Left cardiac atrium (tissue), 4 donors: ENCODE results near the gene PANX2. TPM values are rescaled to one million over a fixed set of nuclear protein-coding genes. Genes with fewer than 3 reads are reported as not detected.
"Not testable (repeated sequence)": the region's sequence is repeated elsewhere in the genome, so short reads cannot be mapped to it uniquely, and the experiment has no call there.

Source experiments
- ATAC-seq, 2 donors: fragments of 200-7000 bp; cut with Tn5 transposase; one replicate each; pipeline ENCODE4 v1.9.1; 2020; ENCODE audit warnings: mild to moderate bottlenecking in 2 of 2, moderate library complexity in 2 of 2
- DNase-seq: peaks from one replicate; pipeline ENCODE4 v3.0.0-alpha.2; 2020
- intact Hi-C, 2 donors: fragments of 100-400 bp; cut with DNase I; formaldehyde crosslinking; loops; one replicate each; pipeline versions ENCODE4 v1.14.1 to v1.15.1; 2022 to 2023
- total RNA-seq, 2 donors: library from RNA; stranded (reverse); fragmentation: NEBNext Ultra II Directional; extraction: Animal tissue kit (Norgen Biotek cat#: 25700); gene quantifications; one replicate each; pipeline ENCODE4 v1.2.1, GENCODE V29; 2021
- donor health status: DM: no; HTN: yes; CAD: no.
- donor health status: DM: no; HTN: yes; CAD: no; lungs with severe emphysema.
- donor health status: DM: yes; HTN: yes; CAD: no.
- donor health status: Dilated cardiomyopathy.

PANX2 gene
- total RNA-seq, 2 donors from 2014 or later: 0.89 to 1.1 TPM

- intact Hi-C loops: loop anchor here in 1 of 2 donors (5.0 kb wide), 2 partner anchors 66 to 219 kb away; no protein-coding TSS in a partner anchor
- ATAC-seq (no peak), DNase-seq (no peak)
Observed at GRCh38 chr22:50145721-50146438, 24.7 kb upstream of the PANX2 start.

GRCh38 chr22:50146439-50147238 lies 23.9 kb upstream of the PANX2 start:
- intact Hi-C loops: loop anchor here in 1 of 2 donors (5.0 kb wide), 2 partner anchors 66 to 219 kb away; no protein-coding TSS in a partner anchor
- DNase-seq: peak; percentile 60
- ATAC-seq: peak; percentile 75

- DNase-seq, ATAC-seq: not testable (repeated sequence)
- intact Hi-C loops: loop anchor here (2.0 to 5.0 kb wide), 3 partner anchors 63 to 220 kb away; no protein-coding TSS in a partner anchor
Observed at GRCh38 chr22:50147258-50148165, 23.0 kb upstream of the PANX2 start.

GRCh38 chr22:50148166-50148500 lies 22.4 kb upstream of the PANX2 start:
- DNase-seq (no peak), ATAC-seq (no peak)
- intact Hi-C loops: loop anchor here (2.0 to 5.0 kb wide), 3 partner anchors 63 to 221 kb away; no protein-coding TSS in a partner anchor

GRCh38 chr22:50148991-50149721 lies 21.4 kb upstream of the PANX2 start:
- intact Hi-C loops: loop anchor here (2.0 to 5.0 kb wide), 3 partner anchors 62 to 222 kb away; no protein-coding TSS in a partner anchor
- DNase-seq: peak; percentile 42
- ATAC-seq: peak; percentile 60 to 68

- no peak for DNase-seq
- intact Hi-C loops: no loop called here
Observed at GRCh38 chr22:50150161-50151129, 20.1 kb upstream of the PANX2 start.

GRCh38 chr22:50151571-50152537 lies 18.7 kb upstream of the PANX2 start:
- intact Hi-C loops: no loop called here
- DNase-seq (no peak), ATAC-seq (peak in 1 of 2 donors; percentile 56)

More at GRCh38 chr22:50150161-50151129, 20.1 kb upstream of the PANX2 start:
- ATAC-seq: no peak

- intact Hi-C loops: no loop called here
- ATAC-seq (no peak), DNase-seq (no peak)
Observed at GRCh38 chr22:50153056-50153755, 17.3 kb upstream of the PANX2 start.

- intact Hi-C loops: no loop called here
- DNase-seq: no peak
- no peak for ATAC-seq
Observed at GRCh38 chr22:50153756-50154140, 16.8 kb upstream of the PANX2 start.

- intact Hi-C loops: no loop called here
- ATAC-seq (no peak), DNase-seq (no peak)
Observed at GRCh38 chr22:50157709-50158375, 12.7 kb upstream of the PANX2 start.

- intact Hi-C loops: no loop called here
- ATAC-seq: no peak
- DNase-seq: no peak
Observed at GRCh38 chr22:50160947-50161346, 9.6 kb upstream of the PANX2 start.

GRCh38 chr22:50161508-50162390 lies 8.8 kb upstream of the PANX2 start:
- no peak for DNase-seq
- intact Hi-C loops: no loop called here
- ATAC-seq: no peak

GRCh38 chr22:50162391-50162956 lies 8.1 kb upstream of the PANX2 start:
- ATAC-seq (no peak), DNase-seq (no peak)
- intact Hi-C loops: no loop called here
